ENCODE data around the gene ENGASE.

ENGASE gene

DNA sequence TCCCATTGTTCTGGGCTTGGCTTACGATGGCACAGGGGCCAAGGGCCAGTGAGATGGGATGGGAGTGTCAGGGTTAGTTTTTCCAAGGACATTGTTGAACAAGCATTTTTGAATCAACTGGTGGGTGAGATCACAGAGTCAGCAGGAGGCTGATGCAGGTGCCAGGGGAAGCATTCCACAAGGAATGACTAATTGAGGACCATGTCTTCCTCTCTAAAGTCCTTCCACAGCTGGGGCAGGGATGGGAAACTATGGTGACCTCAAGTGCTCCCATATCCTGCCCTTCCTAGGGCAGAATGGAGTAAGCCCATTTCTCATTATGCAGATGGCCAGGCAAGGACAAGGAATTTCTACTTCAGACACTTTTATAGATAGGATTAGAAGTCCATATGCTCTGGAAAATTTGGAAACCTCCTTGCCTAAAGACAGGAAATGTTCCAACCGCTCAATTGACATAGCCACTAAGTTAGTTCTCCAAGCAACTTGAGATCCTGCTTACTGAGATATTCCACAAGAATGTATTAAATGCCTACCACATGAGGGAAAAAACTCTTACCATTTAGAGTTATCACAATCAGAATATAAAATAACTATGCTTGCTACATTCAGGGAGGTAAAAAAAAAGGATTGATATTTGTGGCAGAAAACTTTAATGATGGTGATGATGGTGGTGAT is 21.2 kb upstream of the ENGASE start:
- DNase-seq = no peak

DNA sequence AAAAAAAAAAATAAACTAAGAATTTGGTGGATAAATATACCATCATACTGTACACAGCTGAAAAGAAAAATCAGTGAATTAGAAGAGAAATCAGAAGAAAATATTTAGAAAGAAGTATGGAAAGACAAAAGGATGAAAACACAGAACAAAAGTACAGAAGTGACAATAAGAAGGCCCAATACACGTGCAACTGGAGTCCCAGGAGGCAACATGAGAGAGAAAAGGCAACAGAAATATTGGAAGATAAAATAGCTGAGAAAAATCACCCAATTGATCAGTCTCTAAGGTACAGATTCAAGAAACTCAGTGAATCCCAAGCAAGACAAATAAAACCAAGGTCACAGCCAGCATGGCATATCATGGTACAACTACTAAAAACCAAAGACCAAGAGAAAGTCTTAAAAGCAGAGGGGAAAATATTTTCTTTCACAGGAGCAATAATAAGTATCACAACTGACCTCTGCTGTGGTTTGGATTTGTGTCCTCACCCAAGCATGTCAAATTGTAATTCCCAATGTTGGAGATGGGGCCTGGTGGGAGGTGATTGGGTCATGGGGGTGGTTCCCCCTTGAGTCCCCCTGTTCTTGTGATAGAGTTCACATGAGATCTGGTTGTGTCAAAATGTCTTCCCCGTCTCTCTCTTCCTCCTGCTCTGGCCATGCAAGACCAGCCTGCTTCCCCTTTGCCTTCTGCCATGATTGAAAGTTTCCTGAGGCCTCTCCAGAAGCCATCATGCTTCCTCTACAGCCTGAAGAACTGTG is 20.2 kb upstream of the ENGASE start:
- DNase-seq = no peak

DNA sequence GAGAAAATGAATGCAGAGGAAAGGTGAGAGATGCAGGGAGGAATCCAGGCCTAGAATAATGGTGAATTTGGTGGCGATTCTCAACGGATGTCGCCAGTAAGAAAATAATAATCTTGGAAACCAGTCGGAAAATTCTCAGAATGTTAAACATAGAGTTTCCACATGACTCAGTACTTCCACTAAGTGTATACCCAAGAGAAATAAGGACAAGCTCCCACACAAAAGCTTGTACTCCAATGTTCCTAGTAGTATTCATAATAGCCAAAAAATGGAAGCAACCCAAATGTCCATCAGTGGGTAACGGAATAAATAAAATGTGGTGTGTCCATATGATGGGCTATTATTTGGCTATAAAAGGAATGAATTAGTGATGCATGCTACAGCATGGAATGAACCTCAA is 19.4 kb upstream of the ENGASE start:
- no peak for DNase-seq

DNA sequence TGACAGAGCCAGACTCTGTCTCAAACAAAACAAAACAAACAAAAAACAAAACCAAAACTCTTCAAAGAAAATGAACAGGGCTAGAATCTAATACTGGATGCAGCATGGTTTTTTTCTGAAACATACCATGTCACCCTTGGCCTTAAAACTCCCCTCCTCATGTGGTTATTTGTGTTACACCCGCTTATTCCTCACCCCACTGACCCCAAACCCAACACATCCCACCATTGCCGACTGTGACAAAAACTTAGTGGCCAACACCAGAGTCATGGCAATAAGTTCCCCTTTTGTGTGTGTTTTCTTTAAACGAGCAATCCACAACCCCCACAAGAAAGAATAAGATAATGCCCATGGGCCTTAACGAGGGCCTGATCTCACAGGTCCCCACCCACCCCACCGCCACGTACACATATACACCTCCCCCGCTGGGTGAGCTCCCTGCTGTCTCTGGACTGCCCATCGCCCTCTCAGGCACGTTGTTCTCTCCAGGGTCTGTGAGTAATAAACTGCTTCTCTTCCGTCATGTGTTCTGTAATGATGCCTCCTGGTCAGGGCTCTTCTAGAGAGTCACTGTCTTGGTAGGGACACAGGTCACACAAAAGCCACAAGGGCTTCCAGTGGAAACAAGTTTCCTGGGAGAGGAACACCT is 16.8 kb upstream of the ENGASE start:
- no peak for DNase-seq

DNA sequence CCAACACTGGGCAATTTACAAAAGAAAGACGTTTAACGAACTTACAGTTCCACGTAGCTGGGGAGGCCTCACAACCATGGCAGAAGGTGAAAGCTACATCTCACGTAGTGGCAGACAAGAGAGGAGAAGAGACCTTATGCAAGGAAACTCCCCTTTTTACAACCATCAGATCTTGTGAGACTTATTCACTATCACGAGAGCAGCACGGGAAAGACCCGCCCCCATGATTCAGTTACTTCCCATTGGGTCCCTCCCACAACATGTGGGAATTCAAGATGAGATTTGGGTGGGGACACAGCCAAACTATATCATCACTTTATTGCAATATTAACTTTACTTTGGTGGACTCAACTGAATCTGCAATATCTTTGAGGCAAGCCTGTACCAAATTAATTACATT is 11.9 kb upstream of the ENGASE start:
- no peak for DNase-seq

DNA sequence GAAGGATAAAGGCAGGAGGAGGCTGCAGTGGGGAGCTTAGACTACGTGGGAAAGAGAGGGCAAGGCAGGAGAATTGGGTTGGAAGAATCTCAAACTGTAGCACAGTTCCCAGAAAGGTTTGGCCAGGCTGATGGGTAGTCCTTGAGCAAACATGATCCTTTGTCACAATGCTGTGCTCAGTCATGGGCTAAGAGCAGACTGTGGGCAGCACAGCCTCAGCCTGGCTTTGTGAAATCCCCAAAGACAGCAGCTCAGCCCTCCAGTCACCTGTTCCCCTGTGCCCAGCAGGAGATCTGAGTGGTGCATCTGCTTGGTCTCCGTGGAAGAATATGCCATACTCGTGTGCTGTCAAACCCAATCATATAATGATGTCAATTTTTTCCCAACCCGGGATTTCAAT is 10.6 kb upstream of the ENGASE start:
- DNase-seq = no peak

DNA sequence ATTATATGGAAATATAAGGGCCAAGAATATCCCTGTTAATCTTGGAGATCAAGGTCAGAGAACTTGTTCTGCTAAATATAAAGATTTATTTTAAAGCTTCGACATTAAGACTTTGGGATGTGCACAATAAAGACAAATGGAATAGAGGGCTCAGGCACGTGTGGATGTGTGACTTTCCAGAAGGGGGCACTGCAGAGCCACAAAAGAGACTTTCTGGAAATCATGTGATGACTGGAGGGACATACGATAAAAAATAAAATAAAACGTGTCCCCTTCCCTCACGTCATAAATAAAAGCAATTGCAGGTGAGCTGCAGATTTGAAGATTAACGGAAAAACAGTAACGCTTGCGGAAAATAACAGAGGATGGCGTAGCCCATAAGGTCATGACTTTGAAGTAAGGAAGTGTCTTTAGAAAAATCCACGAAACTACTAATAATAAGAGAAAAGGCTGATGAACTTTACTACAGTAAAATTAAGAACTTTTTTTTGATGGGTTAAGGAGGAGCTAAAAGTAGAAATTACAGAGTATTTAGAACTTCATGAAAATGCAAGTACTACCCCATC is 9.4 kb upstream of the ENGASE start:
- DNase-seq = no peak

DNA sequence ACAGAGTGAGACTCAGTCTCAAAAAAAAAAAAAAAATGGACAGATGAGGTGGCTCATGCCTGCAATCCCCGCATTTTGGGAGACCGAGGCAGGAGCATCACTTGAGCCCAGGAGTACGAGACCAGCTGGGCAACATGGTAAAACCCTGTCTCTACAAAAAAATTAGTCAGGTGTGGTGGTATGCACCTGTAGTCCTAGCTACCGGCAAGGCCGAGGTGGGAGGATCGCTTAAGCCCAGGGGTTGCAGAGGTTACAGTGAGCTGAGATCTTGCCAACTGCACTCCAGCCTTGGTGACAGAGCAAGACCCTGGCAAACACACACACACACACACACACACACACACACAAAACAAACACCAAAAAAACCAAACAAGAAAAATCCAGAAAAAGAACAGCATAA is 7.7 kb upstream of the ENGASE start:
- DNase-seq = no peak

DNA sequence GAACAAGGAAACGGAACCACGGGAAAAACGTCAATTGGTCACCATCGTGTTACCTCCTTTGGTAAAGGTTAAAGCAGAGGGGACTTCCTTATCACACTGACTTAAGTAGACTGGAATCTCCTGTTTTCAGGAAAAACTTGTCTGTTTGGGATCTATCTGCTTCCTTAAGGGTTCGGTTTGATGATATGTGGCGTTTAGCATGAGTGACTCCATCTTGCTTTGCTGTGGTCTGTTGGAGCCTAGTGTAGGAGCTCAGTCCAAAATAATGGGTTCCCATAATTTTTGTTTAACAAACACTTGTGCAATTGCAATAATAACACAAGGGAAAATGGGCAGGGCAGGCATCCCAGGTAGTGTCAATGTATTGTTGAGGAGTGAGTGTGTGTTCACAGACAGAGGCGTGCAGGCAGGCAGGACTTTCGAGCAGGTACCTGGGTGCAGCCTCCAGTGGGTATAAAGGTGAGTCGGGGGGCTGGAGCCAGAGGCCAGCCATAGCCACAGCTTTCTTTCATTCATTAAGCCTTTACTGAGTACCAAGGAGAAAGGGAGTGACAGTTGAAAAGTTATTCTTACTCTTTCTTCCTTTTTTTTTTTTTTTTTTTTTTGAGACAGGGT is 4.3 kb upstream of the ENGASE start:
- DNase-seq = no peak

DNA sequence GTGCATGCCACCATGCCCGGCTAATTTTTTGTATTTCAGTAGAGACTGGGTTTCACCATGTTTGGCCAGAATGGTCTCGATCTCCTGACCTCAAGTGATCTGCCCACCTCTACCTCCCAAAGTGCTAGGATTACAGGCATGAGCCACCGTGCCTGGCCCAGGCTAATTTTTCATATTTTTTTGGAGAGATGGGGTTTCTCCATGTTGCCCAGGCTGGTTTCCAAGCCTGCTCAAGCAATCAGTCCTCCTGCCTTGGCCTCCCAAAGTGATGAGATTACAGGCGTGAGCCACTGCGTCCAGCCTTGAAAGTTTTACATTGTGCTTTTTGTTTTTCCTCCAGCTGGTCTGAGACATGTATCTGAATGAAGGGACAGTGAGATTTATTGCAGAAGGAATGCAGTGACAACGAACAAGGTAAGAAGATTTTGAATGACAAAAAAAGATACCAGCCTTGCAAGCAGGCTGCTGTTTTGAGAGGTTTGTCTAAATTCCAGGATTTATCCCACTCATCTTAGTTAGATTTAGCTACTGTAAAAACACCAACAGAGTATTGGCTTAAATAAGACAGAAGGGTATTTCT is 3.4 kb upstream of the ENGASE start:
- DNase-seq = no peak

DNA sequence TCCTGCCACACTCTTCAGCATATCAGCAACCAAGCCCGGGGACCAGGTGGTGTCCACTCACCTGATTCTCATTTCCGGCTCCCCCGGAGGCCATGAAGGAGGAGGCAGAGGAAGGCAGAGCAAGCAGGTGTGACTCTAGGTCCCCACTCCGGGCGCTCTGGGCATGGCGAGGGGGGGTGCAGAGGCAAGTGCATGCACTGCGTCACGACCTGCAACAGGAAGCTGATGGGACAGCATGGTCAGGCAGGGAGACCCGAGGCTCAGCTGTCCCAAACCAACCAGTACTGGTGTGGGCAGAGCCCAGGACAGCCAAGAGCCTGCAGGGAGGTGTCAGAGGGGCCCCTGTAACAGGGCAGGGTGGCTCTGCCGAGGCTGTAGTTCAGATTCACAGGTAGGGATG is 2.1 kb upstream of the ENGASE start:
- no peak for DNase-seq

DNA sequence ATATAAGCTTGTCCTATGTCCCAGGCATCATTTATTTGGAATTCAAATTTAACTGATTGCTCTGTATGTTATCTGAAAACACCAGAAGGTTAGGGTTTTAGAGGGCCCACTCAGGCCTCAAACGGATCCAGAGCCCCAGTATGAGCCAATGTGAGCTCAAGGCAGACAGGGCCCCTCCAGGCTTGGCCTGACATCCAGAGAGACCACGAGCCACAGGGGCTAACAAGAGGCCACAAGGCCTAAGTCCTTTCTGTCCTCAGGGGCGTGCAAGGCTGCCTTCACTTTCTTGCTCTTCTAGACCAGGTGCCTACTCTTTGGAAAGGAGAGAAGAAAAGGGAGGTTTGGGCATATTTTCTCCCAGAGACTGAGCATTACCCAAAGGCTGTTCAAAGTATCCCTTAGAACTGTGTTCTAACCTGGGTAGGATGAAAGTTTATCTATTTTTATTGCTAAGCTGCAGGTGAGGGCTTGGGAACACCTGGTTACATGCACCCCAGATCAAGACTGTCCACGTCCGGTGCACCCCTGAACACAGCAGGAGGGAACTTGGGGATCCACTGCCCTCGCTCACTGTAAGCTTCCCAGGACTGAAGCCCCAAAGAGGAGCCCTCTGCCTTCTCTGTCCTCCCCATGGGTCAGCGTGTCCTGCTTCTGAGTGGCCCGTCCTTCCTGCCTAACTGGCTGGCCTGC is 1.5 kb upstream of the ENGASE start:
- DNase-seq = no peak

DNA sequence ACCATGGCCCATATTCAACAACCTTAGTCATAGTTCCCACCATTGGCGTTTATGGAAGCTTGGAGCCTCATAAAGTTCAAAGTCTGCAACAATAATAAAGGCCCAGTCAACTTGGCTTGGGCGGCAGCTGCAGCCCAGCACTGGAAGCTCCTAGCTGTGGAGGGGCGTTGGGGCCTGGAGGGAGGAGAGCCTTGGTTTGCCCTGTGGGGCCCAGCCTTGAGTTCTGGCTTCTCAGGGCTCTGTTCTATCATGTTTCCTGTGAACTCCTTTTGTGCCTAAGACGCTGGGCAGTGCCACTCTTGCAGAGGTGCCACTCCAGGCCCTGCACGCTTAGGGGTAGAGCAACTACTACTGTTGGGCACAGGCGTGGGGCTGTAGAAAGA is 927 bp upstream of the ENGASE start:
- no peak for DNase-seq

DNA sequence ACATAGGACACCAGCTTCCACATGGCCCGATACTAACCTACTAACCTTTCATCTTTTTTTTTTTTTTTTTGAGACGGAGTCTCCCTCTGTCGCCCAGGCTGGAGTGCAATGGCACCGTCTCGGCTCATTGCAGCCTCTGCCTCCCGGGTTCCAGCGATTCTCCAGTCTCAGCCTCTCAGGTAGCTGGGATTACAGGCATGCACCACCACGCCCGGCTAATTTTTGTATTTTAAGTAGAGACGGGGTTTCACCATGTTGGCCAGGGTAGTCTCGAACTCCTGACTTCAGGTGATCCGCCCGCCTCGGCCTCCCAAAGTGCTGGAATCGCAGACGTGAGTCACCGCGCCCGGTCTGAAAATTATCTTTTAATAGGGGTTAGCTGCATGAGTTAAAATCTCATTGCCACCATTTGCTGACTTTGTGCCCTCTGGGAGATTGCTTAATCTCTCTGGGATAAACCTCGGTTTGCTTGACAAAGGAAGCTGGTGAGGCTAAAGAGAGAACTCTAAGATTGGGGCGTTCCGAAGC is 439 bp upstream of the ENGASE start:
- DNase-seq = peak; percentile 46

DNA sequence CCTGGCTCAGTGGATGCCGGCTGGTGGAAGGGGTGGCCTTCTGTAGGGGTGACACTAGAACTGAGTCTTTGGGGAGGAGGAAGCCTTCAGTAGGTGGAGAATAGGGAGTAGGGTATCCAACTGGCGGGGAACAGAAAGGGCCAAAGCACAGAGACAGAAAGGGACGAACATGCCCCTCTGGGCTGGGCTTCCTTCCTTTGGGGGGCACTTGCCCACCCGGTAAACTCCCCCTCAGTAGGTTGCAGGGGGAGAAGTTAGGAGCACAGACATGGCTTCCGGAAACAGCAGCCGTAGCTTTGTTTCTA is 774 bp downstream of the ENGASE start:
- DNase-seq = no peak

DNA sequence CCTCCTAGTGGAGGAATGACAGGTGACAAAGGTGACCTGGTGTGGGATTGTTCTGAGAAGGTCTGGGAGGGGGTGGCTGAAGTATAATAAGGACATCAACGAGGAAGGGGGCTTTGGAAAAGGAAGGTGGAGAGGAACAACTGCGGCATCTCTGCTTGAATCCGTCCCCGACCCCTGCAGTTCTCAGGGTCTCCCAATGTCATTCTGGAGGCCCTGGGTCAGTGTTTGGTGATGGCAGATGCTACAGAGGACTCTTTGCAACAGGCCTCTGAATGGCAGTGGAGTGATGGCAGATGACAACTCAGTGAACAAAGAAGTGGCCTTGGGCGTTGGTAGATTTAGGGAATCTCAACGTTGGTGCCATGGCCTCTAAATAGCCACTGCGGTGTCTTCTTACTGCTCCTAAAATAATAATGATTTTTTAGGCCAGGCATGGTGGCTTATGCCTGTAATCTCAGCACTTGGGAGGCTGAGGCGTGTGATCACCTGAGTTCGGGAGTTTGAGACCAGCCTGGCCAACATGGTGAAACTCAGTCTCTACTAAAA is 1.3 kb downstream of the ENGASE start:
- DNase-seq = no peak

DNA sequence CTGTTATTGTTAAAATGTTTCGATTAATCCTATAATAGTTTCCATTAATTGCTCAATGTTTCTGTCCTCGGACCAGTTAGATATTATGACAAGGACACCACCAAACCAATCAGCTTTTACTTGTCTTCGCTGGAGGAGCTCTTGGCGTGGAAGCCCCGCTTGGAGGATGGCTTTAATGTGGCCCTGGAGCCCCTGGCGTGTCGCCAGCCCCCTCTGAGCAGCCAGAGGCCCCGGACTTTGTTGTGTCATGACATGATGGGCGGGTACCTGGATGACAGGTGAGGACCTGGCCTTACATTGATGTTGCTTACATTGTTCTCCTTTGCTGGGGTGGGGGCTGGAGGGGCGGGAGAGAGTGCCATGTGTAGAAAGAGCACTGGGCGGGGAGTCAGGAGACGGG is 3.0 kb downstream of the ENGASE start:
- DNase-seq = no peak

DNA sequence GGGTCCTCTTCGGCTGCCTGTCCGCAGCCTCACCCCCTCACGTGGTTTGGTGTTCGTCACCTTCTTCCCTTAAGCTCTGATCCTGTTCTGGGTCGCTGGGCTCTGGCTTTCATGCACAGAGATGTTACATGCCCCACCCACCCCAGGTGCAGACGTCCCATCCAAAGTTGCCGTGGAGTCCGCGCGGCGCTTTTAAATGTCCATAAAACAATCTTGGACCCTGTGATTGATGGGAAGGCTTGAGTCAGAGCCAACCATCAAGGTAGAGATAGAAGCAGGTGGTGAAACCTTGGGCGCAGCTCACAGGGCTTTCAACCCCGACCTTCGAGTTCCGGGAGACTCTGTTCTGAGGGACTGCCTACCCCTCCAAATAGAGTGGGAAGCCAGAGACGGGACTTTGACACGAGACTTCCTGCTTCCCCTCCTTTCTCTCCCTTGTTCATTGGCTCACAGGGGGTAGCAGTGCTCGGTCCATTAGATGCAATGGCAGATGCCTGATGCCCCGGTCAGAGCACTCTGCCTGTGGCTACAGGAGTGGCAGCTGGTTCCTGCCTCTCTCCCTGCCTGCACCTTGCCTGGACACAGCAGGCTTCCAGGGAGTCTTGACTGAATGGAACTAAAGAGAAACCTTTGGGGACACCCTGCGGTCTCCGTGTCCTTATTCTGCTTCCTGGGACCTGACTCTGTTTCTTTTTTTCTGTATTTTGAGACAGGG is 4.0 kb downstream of the ENGASE start:
- no peak for DNase-seq

DNA sequence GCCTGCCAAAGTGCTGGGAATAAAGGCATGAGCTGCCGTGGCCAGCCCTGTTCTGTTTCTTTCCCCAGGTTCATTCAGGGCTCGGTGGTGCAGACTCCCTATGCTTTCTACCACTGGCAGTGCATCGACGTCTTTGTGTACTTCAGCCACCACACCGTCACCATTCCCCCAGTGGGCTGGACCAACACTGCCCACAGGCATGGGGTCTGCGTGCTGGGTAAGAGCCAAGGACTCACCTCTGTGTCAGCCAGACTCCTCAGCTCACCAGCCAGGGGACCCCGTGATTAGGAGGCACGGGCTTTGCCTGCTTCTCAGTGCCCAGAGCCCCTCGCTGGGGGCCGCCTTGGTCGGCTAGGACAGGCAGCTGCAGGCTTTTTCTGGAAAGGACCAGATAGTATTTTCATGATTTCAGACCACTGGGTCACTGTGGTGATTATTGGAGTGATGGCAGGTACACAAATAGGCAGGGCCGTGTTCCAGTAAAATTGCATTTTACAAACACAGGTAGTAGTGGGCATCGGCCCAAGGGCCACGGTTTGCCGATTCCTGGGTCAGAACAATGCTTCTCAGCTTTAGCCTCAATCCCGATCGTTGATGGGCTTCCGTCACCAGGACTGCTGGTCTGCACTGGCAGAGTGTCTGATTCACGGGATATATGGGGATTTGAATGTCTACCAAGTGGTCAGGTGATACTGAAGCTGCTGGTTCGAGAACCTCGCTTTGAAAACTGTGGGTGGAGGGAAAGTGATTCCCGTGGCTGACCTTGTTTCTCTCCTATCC is 5.0 kb downstream of the ENGASE start:
- no peak for DNase-seq

DNA sequence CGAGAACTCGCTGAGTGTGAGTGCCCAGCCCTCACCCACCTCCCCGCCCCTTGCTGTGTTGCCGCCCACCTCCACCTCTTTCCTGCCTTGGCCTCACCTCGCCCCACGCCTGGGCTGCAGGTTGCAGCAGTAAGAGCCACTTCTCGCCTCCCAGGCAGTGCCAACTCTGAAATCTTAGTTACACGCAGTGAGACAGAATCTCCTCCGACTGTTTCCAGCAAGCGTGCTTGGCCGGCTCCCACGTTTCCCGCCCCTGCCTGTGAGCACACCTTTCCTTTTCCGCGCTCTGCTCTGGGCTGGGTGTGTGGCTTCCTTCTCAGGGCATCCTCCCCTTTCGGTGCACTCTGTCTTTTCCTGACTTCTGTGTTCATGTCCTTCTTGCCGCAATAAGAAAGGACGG is 5.7 kb downstream of the ENGASE start:
- no peak for DNase-seq

Measured in retina (tissue), 1 donor.